GM23338 (cell line): Measurements from ENCODE around the gene MRPL30. TPM values are rescaled to one million over a fixed set of nuclear protein-coding genes. Genes with fewer than 3 reads are reported as not detected.

ENCODE experiments used
- ATAC-seq: fragments of 200-7000 bp; cut with Tn5 transposase; 3 replicates; pipeline ENCODE4 v1.9.1; 2020
- DNase-seq: peaks from one replicate; pipeline ENCODE4 v3.0.0-alpha.2; 2015; ENCODE audit warnings: low spot score
- H2AFZ ChIP-seq: fragments of 200-600 bp; sonication (generic); 2 replicates; pipeline ENCODE4 v1.8.0; 2016; ENCODE audit warnings: antibody characterized with exemption, mild to moderate bottlenecking, moderate library complexity
- H3F3A ChIP-seq: fragments of 200-600 bp; sonication (generic); replicated peaks from 2 replicates; pipeline ENCODE4 v1.8.0; 2017; ENCODE audit warnings: antibody characterized with exemption, mixed run types, low read depth
- H3K27ac ChIP-seq: fragments of 200-600 bp; sonication (generic); 2 replicates; pipeline ENCODE4 v1.6.1; 2016; ENCODE audit warnings: low read depth
- H3K27me3 ChIP-seq: fragments of 200-600 bp; sonication (generic); 2 replicates; pipeline ENCODE4 v1.8.0; 2016; ENCODE audit warnings: mild to moderate bottlenecking, mixed run types, moderate library complexity; ENCODE audit not compliant: insufficient read depth
- H3K36me3 ChIP-seq: fragments of 200-600 bp; sonication (generic); 2 replicates; pipeline ENCODE4 v1.8.0; 2016; ENCODE audit warnings: mild to moderate bottlenecking; ENCODE audit not compliant: insufficient read depth
- H3K4me1 ChIP-seq: fragments of 200-600 bp; sonication (generic); 2 replicates; pipeline ENCODE4 v1.8.0; 2016; ENCODE audit warnings: mild to moderate bottlenecking, moderate library complexity; ENCODE audit not compliant: insufficient read depth
- H3K4me2 ChIP-seq: fragments of 200-600 bp; sonication (generic); 2 replicates; pipeline ENCODE4 v1.7.1; 2017; ENCODE audit warnings: mixed run types
- H3K4me3 ChIP-seq: fragments of 200-600 bp; sonication (generic); 2 replicates; pipeline ENCODE4 v1.6.1; 2016; ENCODE audit warnings: mixed run types
- H3K79me2 ChIP-seq: fragments of 200-600 bp; sonication (generic); replicated peaks from 2 replicates; pipeline ENCODE4 v1.8.0; 2017; ENCODE audit warnings: mild to moderate bottlenecking; ENCODE audit not compliant: insufficient read depth
- H3K9me2 ChIP-seq: fragments of 200-600 bp; sonication (generic); 2 replicates; pipeline ENCODE4 v1.8.0; 2017; ENCODE audit not compliant: insufficient read depth
- H4K20me1 ChIP-seq: fragments of 200-600 bp; sonication (generic); replicated peaks from 2 replicates; pipeline ENCODE4 v1.8.0; 2017; ENCODE audit warnings: mild to moderate bottlenecking; ENCODE audit not compliant: insufficient read depth
- H3K27ac Mint-ChIP-seq: 2 replicates; pipeline ENCODE4 v1.8.0; 2020; ENCODE audit warnings: inconsistent platforms, mild to moderate bottlenecking, moderate library complexity, mixed read lengths
- H3K27me3 Mint-ChIP-seq: 3 replicates; pipeline ENCODE4 v1.8.0; 2022; ENCODE audit warnings: low read depth, mild to moderate bottlenecking, moderate library complexity, mixed read lengths, inconsistent platforms; ENCODE audit not compliant: insufficient read depth, poor library complexity
- H3K36me3 Mint-ChIP-seq: 3 replicates; pipeline ENCODE4 v1.8.0; 2021; ENCODE audit warnings: low read depth, mild to moderate bottlenecking, inconsistent platforms, moderate library complexity, mixed read lengths
- H3K4me1 Mint-ChIP-seq: 3 replicates; pipeline ENCODE4 v1.8.0; 2020; ENCODE audit warnings: mild to moderate bottlenecking, inconsistent platforms, mixed read lengths
- H3K4me3 Mint-ChIP-seq: 3 replicates; pipeline ENCODE4 v1.8.0; 2021; ENCODE audit warnings: moderate library complexity, mild to moderate bottlenecking, inconsistent platforms, mixed read lengths
- H3K9me3 Mint-ChIP-seq: 3 replicates; pipeline ENCODE4 v1.8.0; 2020; ENCODE audit warnings: moderate library complexity, mild to moderate bottlenecking, inconsistent platforms, mixed read lengths
- CREB1 ChIP-seq: fragments of 250-450 bp; sonication (Bioruptor Pico); IDR thresholded peaks from 2 replicates; pipeline ENCODE4 v1.5.0; 2020; ENCODE audit warnings: low read depth, mild to moderate bottlenecking, moderate library complexity
- CTCF ChIP-seq, 2 experiments: fragments of 200-600 bp in 1 of 2; sonication (generic) in 1 of 2; conservative IDR thresholded peaks; 2 replicates each; pipeline versions ENCODE4 v1.5.1 to v1.6.1; 2016 to 2017; ENCODE audit warnings: antibody characterized with exemption in 2 of 2, low read depth in 2 of 2, mild to moderate bottlenecking in 2 of 2, moderate library complexity in 1 of 2
- ETS1 ChIP-seq: IDR thresholded peaks from 2 replicates; pipeline ENCODE4 v1.6.1; 2016; ENCODE audit warnings: antibody characterized with exemption
- EZH2 ChIP-seq: fragments of 200-600 bp; sonication (generic); IDR thresholded peaks from one replicate; pipeline ENCODE4 v1.8.0; 2017; ENCODE audit warnings: antibody characterized with exemption, mild to moderate bottlenecking, low read depth; ENCODE audit not compliant: unreplicated experiment
- EZH2phosphoT487 ChIP-seq: fragments of 200-600 bp; sonication (generic); IDR thresholded peaks from one replicate; pipeline ENCODE4 v1.8.1; 2018; ENCODE audit warnings: antibody characterized with exemption; ENCODE audit not compliant: unreplicated experiment
- JUNB ChIP-seq: IDR thresholded peaks from one replicate; pipeline ENCODE4 v1.6.1; 2016; ENCODE audit warnings: antibody characterized with exemption; ENCODE audit not compliant: unreplicated experiment
- NANOG ChIP-seq: IDR thresholded peaks from 2 replicates; pipeline ENCODE4 v1.6.1; 2016; ENCODE audit warnings: antibody characterized with exemption, borderline replicate concordance
- POLR2AphosphoS5 ChIP-seq: IDR thresholded peaks from 2 replicates; pipeline ENCODE4 v1.6.1; 2016; ENCODE audit warnings: antibody characterized with exemption, low read depth
- REST ChIP-seq: IDR thresholded peaks from one replicate; pipeline ENCODE4 v1.6.1; 2018; ENCODE audit warnings: antibody characterized with exemption; ENCODE audit not compliant: unreplicated experiment
- STAT1 ChIP-seq: IDR thresholded peaks from one replicate; pipeline ENCODE4 v1.6.1; 2016; ENCODE audit warnings: antibody characterized with exemption; ENCODE audit not compliant: unreplicated experiment
- ZNF114 ChIP-seq: fragments of 250-450 bp; sonication (Bioruptor Pico); IDR thresholded peaks from 2 replicates; pipeline ENCODE4 v1.5.0; 2020; ENCODE audit warnings: mild to moderate bottlenecking, moderate library complexity
- ZNF331 ChIP-seq: fragments of 250-450 bp; sonication (Bioruptor Pico); IDR thresholded peaks from 2 replicates; pipeline ENCODE4 v1.5.0; 2020; ENCODE audit warnings: low read depth, mild to moderate bottlenecking, moderate library complexity
- ZNF462 ChIP-seq: fragments of 250-450 bp; sonication (Bioruptor Pico); IDR thresholded peaks from 2 replicates; pipeline ENCODE4 v1.5.0; 2020; ENCODE audit warnings: mild to moderate bottlenecking, moderate library complexity
- polyA plus RNA-seq: library from polyadenylated mRNA; unstranded; fragments of >200 nt; fragmentation: Nextera tagmentation; extraction: Ambion mirVana; gene quantifications from 2 replicates; pipeline ENCODE4 v1.2.1, GENCODE V29; 2016
- total RNA-seq: library from RNA; depleted of rRNA; stranded (reverse); fragments of >200 nt; shearing (Covaris generic); gene quantifications from 2 replicates; pipeline ENCODE4 v1.2.3, GENCODE V29; 2014

Gene MRPL30
- total and polyA plus RNA-seq, 2 experiments from 2014 or later = 51.4 to 53.7 TPM

- no peak for ATAC-seq
- Mint-ChIP-seq H3K4me3 (peak overlapping the region; percentile 30; the same call in 1 of the 3 replicates), H3K4me1 (peaks cover 9% of the 10 kb centered on the region; the same call in 2 of the 3 replicates), H3K9me3 (peaks cover 46% of the 10 kb centered on the region), H3K27ac (no peak overlapping the region), H3K27me3 (peaks cover 11% of the 10 kb centered on the region), H3K36me3 (peaks cover 42% of the 10 kb centered on the region)
- 0 out of 2 replicates have a peak, but pooled peaks cover 7% of the 10 kb centered on the region for H3K27me3 ChIP-seq
- H3K4me1 ChIP-seq = peaks cover 17% of the 10 kb centered on the region
- no peaks in the 10 kb centered on the region; the same call in 1 of the 2 replicates for H3F3A ChIP-seq
- H3K4me3 ChIP-seq = no peak overlapping the region
- H3K36me3 ChIP-seq = peaks cover 10% of the 10 kb centered on the region; the same call in 1 of the 2 replicates
- H3K4me2 ChIP-seq = no peak overlapping the region
- H3K79me2 ChIP-seq = peaks cover 16% of the 10 kb centered on the region
- no peak overlapping the region for H2AFZ ChIP-seq
- H4K20me1 ChIP-seq = no peaks in the 10 kb centered on the region
- H3K27ac ChIP-seq = no peak overlapping the region
- H3K9me2 ChIP-seq = no peaks in the 10 kb centered on the region; the same call in 1 of the 2 replicates
- no peak for TF ChIP-seq CREB1 (CRISPR knock-in tag)
- TF ChIP-seq ZNF114 (CRISPR knock-in tag) = no peak
- TF ChIP-seq ETS1 = no peak
- TF ChIP-seq POLR2AphosphoS5 = no peak
- no peak for TF ChIP-seq STAT1
- TF ChIP-seq ZNF462 (CRISPR knock-in tag) = no peak
- TF ChIP-seq ZNF331 (CRISPR knock-in tag) = no peak
- TF ChIP-seq NANOG = no peak
- no peak for TF ChIP-seq EZH2
- no peak for TF ChIP-seq CTCF (conservative IDR thresholded peaks at IDR 0.05; ENCODE audit: low read depth in 2 of 2)
- no peak for TF ChIP-seq REST
- no peak for TF ChIP-seq JUNB
- no peak for TF ChIP-seq EZH2phosphoT487
- no peak for DNase-seq
Observed at GRCh38 chr2:99139003-99139402, 42.0 kb upstream of the MRPL30 start.
